ENCODE data around the gene XRN1.

The XRN1 gene

GRCh38 chr3:142450189-142450588 is 2.4 kb upstream of the XRN1 start:
- TF ChIP-seq CEBPB (IDR thresholded peaks at IDR 0.05): no peak
- no peak for TF ChIP-seq ZBTB7A (IDR thresholded peaks at IDR 0.05; ENCODE audit: low read depth)
- TF ChIP-seq TEAD4 (IDR thresholded peaks at IDR 0.05): no peak
- TF ChIP-seq MAX (IDR thresholded peaks at IDR 0.05): no peak
- TF ChIP-seq EGR1 (IDR thresholded peaks at IDR 0.05): no peak
- no peak for TF ChIP-seq CREB1 (IDR thresholded peaks at IDR 0.05; ENCODE audit: low read depth)
- no peak for TF ChIP-seq EP300 (IDR thresholded peaks at IDR 0.05; ENCODE audit: borderline replicate concordance)
- no peak for TF ChIP-seq TCF12 (IDR thresholded peaks at IDR 0.05; ENCODE audit: low read depth)
- no peak for TF ChIP-seq YY1 (IDR thresholded peaks at IDR 0.05; ENCODE audit: low read depth)
- no peak for TF ChIP-seq FOXM1 (IDR thresholded peaks at IDR 0.05; ENCODE audit: borderline replicate concordance, low read depth)
- no peak for TF ChIP-seq USF1 (IDR thresholded peaks at IDR 0.05)
- TF ChIP-seq RAD21 (IDR thresholded peaks at IDR 0.05; ENCODE audit: low read depth): no peak
- TF ChIP-seq REST (IDR thresholded peaks at IDR 0.05; ENCODE audit: low read depth): no peak

GRCh38 chr3:142447301-142447851 is 461 bp downstream of the XRN1 start:
- TF ChIP-seq REST (IDR thresholded peaks at IDR 0.05; ENCODE audit: low read depth) (no peak), CEBPB (IDR thresholded peaks at IDR 0.05) (no peak), YY1 (IDR thresholded peaks at IDR 0.05; ENCODE audit: low read depth) (no peak), CREB1 (IDR thresholded peaks at IDR 0.05; ENCODE audit: low read depth) (no peak), TEAD4 (IDR thresholded peaks at IDR 0.05) (no peak), FOXM1 (IDR thresholded peaks at IDR 0.05; ENCODE audit: borderline replicate concordance, low read depth) (no peak), ZBTB7A (IDR thresholded peaks at IDR 0.05; ENCODE audit: low read depth) (no peak), USF1 (IDR thresholded peaks at IDR 0.05) (no peak), EGR1 (IDR thresholded peaks at IDR 0.05) (no peak), RAD21 (IDR thresholded peaks at IDR 0.05; ENCODE audit: low read depth) (no peak), MAX (IDR thresholded peaks at IDR 0.05) (no peak), TCF12 (IDR thresholded peaks at IDR 0.05; ENCODE audit: low read depth) (no peak), EP300 (IDR thresholded peaks at IDR 0.05; ENCODE audit: borderline replicate concordance) (no peak), TAF1 (IDR thresholded peaks at IDR 0.05; ENCODE audit: low read depth) (no peak), NFIC (IDR thresholded peaks at IDR 0.05) (no peak)

GRCh38 chr3:142445816-142446254 is 2.0 kb downstream of the XRN1 start:
- TF ChIP-seq NFIC (IDR thresholded peaks at IDR 0.05) (no peak), EGR1 (IDR thresholded peaks at IDR 0.05) (no peak), REST (IDR thresholded peaks at IDR 0.05; ENCODE audit: low read depth) (no peak), TCF12 (IDR thresholded peaks at IDR 0.05; ENCODE audit: low read depth) (no peak), MAX (IDR thresholded peaks at IDR 0.05) (no peak), CEBPB (IDR thresholded peaks at IDR 0.05) (no peak), YY1 (IDR thresholded peaks at IDR 0.05; ENCODE audit: low read depth) (no peak), FOXM1 (IDR thresholded peaks at IDR 0.05; ENCODE audit: borderline replicate concordance, low read depth) (no peak), TAF1 (IDR thresholded peaks at IDR 0.05; ENCODE audit: low read depth) (no peak), RAD21 (IDR thresholded peaks at IDR 0.05; ENCODE audit: low read depth) (no peak), ZBTB7A (IDR thresholded peaks at IDR 0.05; ENCODE audit: low read depth) (no peak), USF1 (IDR thresholded peaks at IDR 0.05) (no peak), TEAD4 (IDR thresholded peaks at IDR 0.05) (no peak), CREB1 (IDR thresholded peaks at IDR 0.05; ENCODE audit: low read depth) (no peak), EP300 (IDR thresholded peaks at IDR 0.05; ENCODE audit: borderline replicate concordance) (no peak)

Measured in Ishikawa (cell line).